Measurements from ENCODE around the gene UBE2S.
A peak's percentile ranks its signal among the peaks of the same experiment; 100 is the strongest.

Gene UBE2S

DNA sequence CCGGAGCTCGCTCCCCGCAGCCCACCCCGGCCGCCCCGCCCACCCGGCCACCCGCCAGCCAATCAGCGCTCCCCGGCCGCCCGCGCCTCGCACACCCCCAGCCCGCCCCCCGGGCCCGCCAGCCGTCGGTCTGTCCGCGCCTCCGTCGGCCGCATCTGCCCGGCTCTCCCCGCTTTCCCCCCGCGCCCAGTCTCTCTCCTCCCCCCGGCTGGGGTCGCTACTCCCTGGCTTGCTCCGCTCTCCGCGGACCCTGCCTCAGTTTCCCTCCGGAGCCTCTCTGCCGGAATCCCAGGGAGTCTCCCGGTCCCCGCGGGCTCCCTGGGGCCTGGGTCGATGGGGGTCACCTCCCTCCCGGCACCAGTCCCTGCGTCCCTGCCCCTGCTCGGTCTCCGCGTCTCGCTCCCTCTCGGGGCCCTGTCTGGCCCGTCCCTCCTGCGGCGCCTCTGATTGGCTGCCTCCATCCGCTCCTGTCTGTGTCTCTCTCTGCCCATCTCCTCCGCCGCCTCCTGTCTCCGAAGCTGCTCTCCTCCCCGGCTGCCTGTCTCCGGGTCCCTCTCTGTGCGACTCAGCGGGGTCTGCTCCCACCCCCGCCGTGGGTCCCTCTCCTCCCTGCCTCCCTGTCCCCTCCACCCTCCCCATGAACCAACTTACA is 37.8 kb downstream of the UBE2S start:
- ATAC-seq (replicated peaks; ENCODE audit: extremely low read depth, poor library complexity, severe bottlenecking) (peak; percentile 64), DNase-seq (ENCODE audit: low spot score in 2 of 2) (no peak)
- H3K27me3 Mint-ChIP-seq, result peaks cover 66% of the 10 kb centered on the region
- H3K9me3 Mint-ChIP-seq, result no peaks in the 10 kb centered on the region
- H3K4me1 Mint-ChIP-seq, result peaks cover 11% of the 10 kb centered on the region
- no peak overlapping the region for H3K27ac Mint-ChIP-seq (ENCODE audit: low read depth)
- peak overlapping the region; percentile 75 for H3K4me3 Mint-ChIP-seq
- peaks cover 4% of the 10 kb centered on the region for H3K36me3 Mint-ChIP-seq (ENCODE audit: insufficient read depth)

- H3K27ac Mint-ChIP-seq (ENCODE audit: low read depth), result no peak overlapping the region
- H3K27me3 Mint-ChIP-seq, result peaks cover 62% of the 10 kb centered on the region
- peaks cover 4% of the 10 kb centered on the region for H3K36me3 Mint-ChIP-seq (ENCODE audit: insufficient read depth)
- peak; percentile 31 for ATAC-seq (replicated peaks; ENCODE audit: extremely low read depth, poor library complexity, severe bottlenecking)
- H3K9me3 Mint-ChIP-seq, result no peaks in the 10 kb centered on the region
- H3K4me1 Mint-ChIP-seq, result peaks cover 10% of the 10 kb centered on the region
- no peak for DNase-seq (ENCODE audit: low spot score in 2 of 2)
- peak overlapping the region; percentile 53 for H3K4me3 Mint-ChIP-seq
These were observed 38.7 kb downstream of the UBE2S start for GRCh38 chr19:55368701-55369563.

DNA sequence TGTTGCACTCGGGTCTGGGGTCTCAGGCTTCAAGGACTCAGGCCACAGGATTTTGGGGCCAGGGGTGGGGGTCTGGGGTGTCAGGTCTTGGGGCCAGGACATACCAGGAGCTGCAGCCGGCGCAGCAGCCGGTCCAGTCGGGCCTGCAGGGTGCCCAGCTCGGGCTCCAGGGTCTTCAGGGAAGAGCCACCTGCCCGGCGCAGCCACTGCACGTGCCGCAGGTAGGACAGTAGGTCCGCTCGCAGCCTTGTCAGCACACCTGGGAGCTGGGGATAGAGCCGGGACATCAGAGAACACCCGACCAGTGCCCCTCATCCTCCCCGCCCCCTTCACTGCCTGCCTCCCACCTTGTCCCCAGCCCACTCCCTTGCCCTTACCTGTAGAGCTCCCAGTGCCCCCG is 39.5 kb downstream of the UBE2S start:
- DNase-seq (ENCODE audit: low spot score in 2 of 2) (no peak), ATAC-seq (replicated peaks; ENCODE audit: extremely low read depth, poor library complexity, severe bottlenecking) (no peak)
- Mint-ChIP-seq H3K4me1 (peaks cover 5% of the 10 kb centered on the region), H3K27me3 (peaks cover 54% of the 10 kb centered on the region), H3K4me3 (no peak overlapping the region), H3K27ac (ENCODE audit: low read depth) (no peak overlapping the region), H3K9me3 (no peaks in the 10 kb centered on the region), H3K36me3 (ENCODE audit: insufficient read depth) (peaks cover 4% of the 10 kb centered on the region)

GRCh38 chr19:55366790-55367189 is 40.8 kb downstream of the UBE2S start:
- DNase-seq (ENCODE audit: low spot score in 2 of 2) (no peak), ATAC-seq (replicated peaks; ENCODE audit: extremely low read depth, poor library complexity, severe bottlenecking) (no peak)
- H3K4me3 Mint-ChIP-seq, result no peak overlapping the region
- H3K9me3 Mint-ChIP-seq, result no peaks in the 10 kb centered on the region
- H3K4me1 Mint-ChIP-seq, result peaks cover 5% of the 10 kb centered on the region
- peaks cover 47% of the 10 kb centered on the region for H3K27me3 Mint-ChIP-seq
- H3K27ac Mint-ChIP-seq (ENCODE audit: low read depth), result no peak overlapping the region
- peaks cover 2% of the 10 kb centered on the region for H3K36me3 Mint-ChIP-seq (ENCODE audit: insufficient read depth)

DNA sequence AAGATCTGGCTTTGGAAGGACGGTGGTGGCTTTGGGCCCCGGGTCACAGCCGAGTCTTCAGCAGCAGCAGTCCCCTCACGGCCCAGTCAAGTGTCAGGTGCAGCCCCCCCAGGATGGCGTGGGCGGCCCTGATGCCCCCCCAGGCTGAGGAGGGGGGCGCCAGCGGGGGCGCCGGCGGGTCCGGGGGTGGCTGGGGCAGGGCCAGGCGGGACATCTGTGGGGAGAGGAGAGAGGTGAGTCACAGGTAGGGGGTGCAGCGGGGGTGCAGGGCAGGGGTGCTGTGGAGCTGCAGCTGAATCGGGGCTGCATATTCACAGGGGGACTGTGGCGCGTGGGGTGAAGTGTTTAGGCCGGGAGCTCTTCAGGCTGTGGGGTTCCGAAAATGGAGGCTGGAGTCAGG is 41.6 kb downstream of the UBE2S start:
- H3K27me3 Mint-ChIP-seq, result peaks cover 38% of the 10 kb centered on the region
- no peak overlapping the region for H3K27ac Mint-ChIP-seq (ENCODE audit: low read depth)
- ATAC-seq (replicated peaks; ENCODE audit: extremely low read depth, poor library complexity, severe bottlenecking), result no peak
- H3K9me3 Mint-ChIP-seq, result no peaks in the 10 kb centered on the region
- DNase-seq (ENCODE audit: low spot score in 2 of 2), result no peak
- H3K4me3 Mint-ChIP-seq, result no peak overlapping the region
- H3K36me3 Mint-ChIP-seq (ENCODE audit: insufficient read depth), result peaks cover 2% of the 10 kb centered on the region
- H3K4me1 Mint-ChIP-seq, result peaks cover 5% of the 10 kb centered on the region

DNA sequence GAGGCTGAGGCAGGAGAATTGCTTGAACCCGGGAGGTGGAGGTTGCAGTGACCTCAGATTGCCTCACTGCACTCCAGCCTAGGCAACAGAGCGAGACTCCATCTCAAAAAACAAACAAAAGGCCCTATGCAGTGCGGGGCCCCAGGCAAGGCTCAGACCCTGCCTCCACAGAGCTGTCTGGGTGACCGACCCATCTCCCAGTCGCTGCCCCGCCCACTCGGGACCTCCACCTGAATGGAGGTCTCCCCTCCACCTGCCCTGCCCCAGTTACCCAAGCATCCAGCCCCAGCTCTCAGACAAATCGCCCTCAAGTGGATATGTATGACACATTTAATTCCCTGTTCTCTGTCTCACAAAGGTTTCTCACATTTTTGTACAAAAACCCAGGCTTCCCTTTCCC is 42.3 kb downstream of the UBE2S start:
- H3K9me3 Mint-ChIP-seq, result no peaks in the 10 kb centered on the region
- H3K27me3 Mint-ChIP-seq, result peaks cover 31% of the 10 kb centered on the region
- peaks cover 2% of the 10 kb centered on the region for H3K36me3 Mint-ChIP-seq (ENCODE audit: insufficient read depth)
- peaks cover 5% of the 10 kb centered on the region for H3K4me1 Mint-ChIP-seq
- ATAC-seq (replicated peaks; ENCODE audit: extremely low read depth, poor library complexity, severe bottlenecking) (no peak), DNase-seq (ENCODE audit: low spot score in 2 of 2) (no peak)
- H3K27ac Mint-ChIP-seq (ENCODE audit: low read depth), result no peak overlapping the region
- H3K4me3 Mint-ChIP-seq, result no peak overlapping the region

DNA sequence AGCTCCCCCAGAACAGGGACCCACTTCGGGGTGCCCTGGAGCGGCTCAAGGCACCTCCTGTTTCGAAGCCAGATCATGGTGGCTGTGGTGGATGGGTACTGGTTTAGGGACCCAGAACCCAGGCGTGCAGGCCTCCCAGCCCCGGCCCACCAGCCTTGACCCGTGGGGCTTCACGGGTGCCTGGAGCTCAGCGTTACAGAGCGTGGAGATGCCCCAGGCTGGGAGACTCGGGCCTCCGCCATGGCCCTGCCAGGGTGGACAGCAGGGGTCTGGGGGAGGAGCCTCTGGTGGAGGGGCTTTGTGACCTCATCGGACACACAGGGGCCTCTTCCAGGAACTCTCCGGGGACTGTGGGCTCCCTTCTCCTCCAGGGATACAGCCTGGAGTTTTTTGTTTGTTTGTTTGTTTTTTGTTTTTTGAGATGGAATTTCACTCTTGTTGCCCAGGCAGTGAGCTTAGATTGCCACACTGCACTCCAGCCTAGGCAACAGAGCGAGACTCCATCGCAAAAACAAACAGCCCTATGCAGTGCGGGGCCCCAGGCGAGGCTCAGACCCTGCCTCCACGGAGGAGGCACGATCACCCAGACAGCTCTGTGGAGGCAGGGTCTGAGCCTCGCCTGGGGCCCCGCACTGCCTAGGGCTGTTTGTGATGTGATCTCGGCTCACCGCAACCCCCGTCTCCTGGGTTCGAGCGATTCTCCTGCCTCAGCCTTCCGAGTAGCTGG is 44.4 kb downstream of the UBE2S start, which contains the start of gene GARIN5B:
Gene GARIN5B, minus strand, starts transcription at position 271 of the 727 bp plus-strand sequence. Its CDS starts 194 bp downstream, at position 77.
- no peaks in the 10 kb centered on the region for H3K4me1 Mint-ChIP-seq
- no peak for DNase-seq (ENCODE audit: low spot score in 2 of 2)
- H3K27ac Mint-ChIP-seq (ENCODE audit: low read depth), result no peak within 1 kb of the TSS
- H3K36me3 Mint-ChIP-seq (ENCODE audit: insufficient read depth), result no peaks in the 10 kb centered on the region
- H3K9me3 Mint-ChIP-seq, result no peaks in the 10 kb centered on the region
- no peak within 1 kb of the TSS for H3K4me3 Mint-ChIP-seq
- no peak for ATAC-seq (replicated peaks; ENCODE audit: extremely low read depth, poor library complexity, severe bottlenecking)
- H3K27me3 Mint-ChIP-seq, result peaks cover 27% of the 10 kb centered on the region

DNA sequence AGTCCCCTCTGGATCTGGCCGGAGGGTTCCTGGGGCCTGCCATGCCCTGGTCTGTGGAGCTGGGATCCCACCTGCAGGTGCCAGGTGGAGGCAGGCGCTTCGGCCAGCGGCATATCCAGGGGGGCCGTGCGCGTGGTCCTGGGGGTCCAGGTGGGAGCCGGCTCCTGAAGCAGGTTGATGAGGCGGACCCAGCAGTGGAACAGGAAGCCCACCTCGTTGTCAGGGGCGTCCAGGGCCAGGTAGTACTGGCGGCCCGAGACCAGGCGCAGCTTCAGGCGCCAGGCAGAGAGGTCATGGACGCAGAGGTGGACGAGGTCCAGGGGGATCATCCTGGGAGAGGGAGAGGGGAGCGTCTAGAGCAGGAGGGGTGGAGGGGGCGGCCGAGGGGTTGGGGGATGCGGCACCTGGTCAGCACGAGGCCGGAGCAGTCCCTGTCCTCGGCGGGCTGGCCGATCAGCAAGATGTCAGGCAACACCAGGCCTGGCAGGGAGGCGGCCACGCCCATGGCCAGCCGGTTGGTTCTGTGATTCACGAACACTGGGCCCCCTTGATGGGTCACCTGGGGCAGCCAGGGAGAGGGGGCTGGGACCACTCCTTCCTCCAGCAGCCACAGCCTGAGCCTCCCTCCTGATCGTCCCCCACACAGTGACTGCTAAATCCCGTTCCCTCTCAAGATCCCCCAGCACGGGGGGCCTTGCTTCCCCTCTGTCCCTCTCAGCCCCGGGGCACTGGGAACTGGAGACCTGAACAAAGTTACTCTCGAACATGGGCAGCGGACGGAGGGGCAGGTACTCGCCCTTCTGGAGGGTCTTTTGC is 45.2 kb downstream of the UBE2S start:
- H3K9me3 Mint-ChIP-seq, result no peaks in the 10 kb centered on the region
- no peaks in the 10 kb centered on the region for H3K36me3 Mint-ChIP-seq (ENCODE audit: insufficient read depth)
- H3K4me3 Mint-ChIP-seq, result no peak overlapping the region
- H3K27ac Mint-ChIP-seq (ENCODE audit: low read depth), result no peak overlapping the region
- DNase-seq (ENCODE audit: low spot score in 2 of 2) (no peak), ATAC-seq (replicated peaks; ENCODE audit: extremely low read depth, poor library complexity, severe bottlenecking) (no peak)
- H3K4me1 Mint-ChIP-seq, result no peaks in the 10 kb centered on the region
- H3K27me3 Mint-ChIP-seq, result peaks cover 34% of the 10 kb centered on the region

DNA sequence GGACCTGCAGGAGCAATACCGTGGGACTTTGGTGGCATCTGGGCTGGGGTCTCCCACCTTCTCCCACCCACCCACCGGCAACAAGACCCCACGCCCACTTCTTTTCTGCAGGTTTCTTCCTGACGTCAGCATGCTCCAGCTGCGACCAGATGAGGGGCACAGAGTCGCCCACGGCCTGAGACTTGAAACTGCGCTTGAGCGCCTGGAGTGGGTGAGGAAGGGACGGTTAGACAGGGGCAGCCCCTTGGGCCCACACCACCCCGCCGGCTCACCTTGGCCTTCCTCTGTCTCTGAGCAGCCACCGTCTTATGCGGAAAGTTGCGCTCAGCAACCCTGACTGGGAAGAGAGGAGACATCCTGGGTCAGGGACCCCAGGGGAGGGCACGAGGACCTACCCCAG is 46.7 kb downstream of the UBE2S start:
- no peak overlapping the region for H3K4me3 Mint-ChIP-seq
- H3K9me3 Mint-ChIP-seq, result no peaks in the 10 kb centered on the region
- no peak for ATAC-seq (replicated peaks; ENCODE audit: extremely low read depth, poor library complexity, severe bottlenecking)
- no peaks in the 10 kb centered on the region for H3K4me1 Mint-ChIP-seq
- H3K36me3 Mint-ChIP-seq (ENCODE audit: insufficient read depth), result peaks cover 2% of the 10 kb centered on the region
- H3K27ac Mint-ChIP-seq (ENCODE audit: low read depth), result no peak overlapping the region
- H3K27me3 Mint-ChIP-seq, result peaks cover 30% of the 10 kb centered on the region
- DNase-seq (ENCODE audit: low spot score in 2 of 2), result no peak

GRCh38 chr19:55358943-55359908 is 48.4 kb downstream of the UBE2S start:
- no peak overlapping the region for H3K4me3 Mint-ChIP-seq
- no peak for ATAC-seq (replicated peaks; ENCODE audit: extremely low read depth, poor library complexity, severe bottlenecking)
- no peaks in the 10 kb centered on the region for H3K4me1 Mint-ChIP-seq
- H3K9me3 Mint-ChIP-seq, result no peaks in the 10 kb centered on the region
- peaks cover 33% of the 10 kb centered on the region for H3K27me3 Mint-ChIP-seq
- H3K27ac Mint-ChIP-seq (ENCODE audit: low read depth), result no peak overlapping the region
- DNase-seq (ENCODE audit: low spot score in 2 of 2), result no peak
- peaks cover 2% of the 10 kb centered on the region for H3K36me3 Mint-ChIP-seq (ENCODE audit: insufficient read depth)

DNA sequence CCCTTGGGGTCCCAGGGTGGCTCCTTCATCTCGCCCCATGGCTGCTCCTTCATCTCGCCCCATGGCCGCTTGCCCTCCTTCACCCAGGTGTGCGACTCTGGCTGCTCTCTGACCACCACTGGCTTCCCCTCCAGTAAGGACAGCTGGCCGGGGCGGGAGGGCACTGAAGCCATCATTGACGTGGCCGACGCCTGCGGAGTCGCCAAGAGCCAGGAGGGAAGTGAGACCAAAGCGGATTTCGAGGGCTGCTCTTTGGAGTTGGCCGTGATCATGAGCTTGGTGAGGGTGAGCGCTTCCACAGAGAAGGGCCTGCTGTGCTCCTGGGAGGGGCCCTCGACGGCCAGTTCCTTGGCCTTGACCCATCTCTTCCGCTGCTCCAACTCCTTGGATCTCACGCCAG is 49.1 kb downstream of the UBE2S start:
- H3K9me3 Mint-ChIP-seq, result no peaks in the 10 kb centered on the region
- DNase-seq (ENCODE audit: low spot score in 2 of 2) (no peak), ATAC-seq (replicated peaks; ENCODE audit: extremely low read depth, poor library complexity, severe bottlenecking) (no peak)
- peaks cover 38% of the 10 kb centered on the region for H3K27me3 Mint-ChIP-seq
- no peak overlapping the region for H3K4me3 Mint-ChIP-seq
- H3K4me1 Mint-ChIP-seq, result peaks cover 5% of the 10 kb centered on the region
- no peak overlapping the region for H3K27ac Mint-ChIP-seq (ENCODE audit: low read depth)
- H3K36me3 Mint-ChIP-seq (ENCODE audit: insufficient read depth), result peaks cover 2% of the 10 kb centered on the region

Data from central memory CD8-positive, alpha-beta T cell (primary cell).